HUDEP-2 (cell line): ENCODE data around the gene PHF13.

Experiments used
- DNase-seq, 76 experiments: peaks; one replicate each; lab custom pipeline; 2025; ENCODE audit not compliant: unreplicated experiment in 76 of 76; lab: John Stamatoyannopoulos, UW

Gene PHF13

DNA sequence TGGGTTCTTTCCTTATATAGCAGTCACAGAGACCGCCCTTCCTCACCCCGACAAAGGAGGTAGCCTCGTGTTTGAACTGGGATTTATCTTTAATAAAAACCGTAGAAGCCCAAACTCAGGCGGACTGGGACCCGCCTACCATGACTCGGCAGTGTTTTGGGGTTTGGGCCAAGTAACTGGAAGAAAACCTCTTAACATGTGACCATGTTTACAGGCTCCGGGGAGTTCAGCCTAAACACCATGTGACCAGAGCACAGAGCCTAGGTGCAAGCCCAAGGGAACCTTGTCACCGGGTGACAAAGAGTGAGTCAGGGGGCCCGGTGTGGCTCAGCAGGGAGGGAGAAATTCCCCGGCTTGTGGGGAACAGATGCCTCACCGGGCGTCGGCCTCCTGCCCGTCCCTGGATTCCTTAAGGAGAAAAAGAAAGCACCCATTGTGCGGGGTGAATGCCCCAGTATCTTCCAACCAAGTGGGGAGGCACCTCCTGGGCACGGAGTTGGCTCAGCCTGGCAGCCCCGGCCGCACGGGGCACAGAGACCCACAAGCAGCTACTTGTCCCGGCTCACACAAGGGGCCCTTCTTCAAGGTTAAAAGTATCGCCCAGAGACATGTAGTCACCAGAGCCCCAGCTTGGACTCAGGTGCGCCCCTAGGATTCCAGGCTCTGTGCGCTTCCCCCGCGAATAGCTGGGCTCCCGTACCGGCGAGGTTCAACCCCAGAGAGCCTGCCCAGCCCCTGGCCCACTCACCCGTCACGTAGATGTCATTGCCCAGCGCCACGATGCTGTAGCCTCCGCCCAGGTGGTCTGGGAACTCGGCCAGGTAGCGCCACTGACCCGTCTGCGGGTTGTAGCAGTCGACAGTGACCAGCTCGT is 12.2 kb upstream of the PHF13 start:
- peak in 75 of 76 experiments; percentile 43 to 96 (median 88) for DNase-seq

- DNase-seq = peak in 21 of 76 experiments; percentile 7 to 70 (median 44)
Measured at GRCh38 chr1:6601923-6602668, 11.4 kb upstream of the PHF13 start.

- peak in 74 of 76 experiments; percentile 35 to 92 (median 82) for DNase-seq
Measured at GRCh38 chr1:6602669-6603237, 10.8 kb upstream of the PHF13 start, which contains the start of gene KLHL21. Gene KLHL21 (minus strand): TSS chr1:6602869. CDS start chr1:6602817, 52 bp downstream.

DNA sequence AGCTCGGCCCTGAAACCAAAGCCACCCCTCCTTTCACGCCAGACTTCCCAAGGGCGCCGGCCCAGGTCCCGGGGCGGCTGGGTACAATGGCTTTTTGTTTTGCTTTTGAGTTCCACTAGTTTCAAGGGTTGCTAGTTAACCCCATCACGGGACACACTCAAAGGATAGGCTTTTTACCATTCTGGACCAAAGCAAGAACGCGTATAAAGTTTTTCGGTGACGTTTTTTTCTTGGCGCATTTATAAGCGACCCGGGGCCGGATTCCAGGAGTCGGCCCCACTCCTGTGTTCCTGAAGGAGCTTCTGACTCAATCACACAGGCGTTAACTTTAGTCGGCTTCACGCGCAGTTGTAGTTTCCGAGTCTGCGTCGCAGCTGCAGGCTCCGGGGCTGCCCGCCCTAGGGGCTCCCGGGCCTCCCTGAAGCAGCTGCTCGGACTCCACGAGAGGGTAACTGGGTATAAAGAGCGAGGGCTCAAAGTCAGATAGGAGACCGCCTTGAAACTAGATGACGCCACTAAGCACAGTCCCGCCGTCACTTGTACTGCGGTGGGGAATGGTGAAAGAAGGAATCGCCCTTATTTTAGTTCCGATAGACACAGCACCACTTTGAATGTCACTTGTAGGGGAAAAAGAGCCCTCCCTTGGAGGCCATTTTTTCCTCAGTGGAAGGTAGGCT is 10.2 kb upstream of the PHF13 start:
- DNase-seq = peak in 33 of 76 experiments; percentile 12 to 78 (median 52)

- DNase-seq = peak in 2 of 76 experiments; percentile 11 to 44
Measured at GRCh38 chr1:6603915-6604558, 9.5 kb upstream of the PHF13 start.

- peak in 18 of 76 experiments; percentile 24 to 73 (median 50) for DNase-seq
Measured at GRCh38 chr1:6612641-6613360, 730 bp upstream of the PHF13 start.

DNA sequence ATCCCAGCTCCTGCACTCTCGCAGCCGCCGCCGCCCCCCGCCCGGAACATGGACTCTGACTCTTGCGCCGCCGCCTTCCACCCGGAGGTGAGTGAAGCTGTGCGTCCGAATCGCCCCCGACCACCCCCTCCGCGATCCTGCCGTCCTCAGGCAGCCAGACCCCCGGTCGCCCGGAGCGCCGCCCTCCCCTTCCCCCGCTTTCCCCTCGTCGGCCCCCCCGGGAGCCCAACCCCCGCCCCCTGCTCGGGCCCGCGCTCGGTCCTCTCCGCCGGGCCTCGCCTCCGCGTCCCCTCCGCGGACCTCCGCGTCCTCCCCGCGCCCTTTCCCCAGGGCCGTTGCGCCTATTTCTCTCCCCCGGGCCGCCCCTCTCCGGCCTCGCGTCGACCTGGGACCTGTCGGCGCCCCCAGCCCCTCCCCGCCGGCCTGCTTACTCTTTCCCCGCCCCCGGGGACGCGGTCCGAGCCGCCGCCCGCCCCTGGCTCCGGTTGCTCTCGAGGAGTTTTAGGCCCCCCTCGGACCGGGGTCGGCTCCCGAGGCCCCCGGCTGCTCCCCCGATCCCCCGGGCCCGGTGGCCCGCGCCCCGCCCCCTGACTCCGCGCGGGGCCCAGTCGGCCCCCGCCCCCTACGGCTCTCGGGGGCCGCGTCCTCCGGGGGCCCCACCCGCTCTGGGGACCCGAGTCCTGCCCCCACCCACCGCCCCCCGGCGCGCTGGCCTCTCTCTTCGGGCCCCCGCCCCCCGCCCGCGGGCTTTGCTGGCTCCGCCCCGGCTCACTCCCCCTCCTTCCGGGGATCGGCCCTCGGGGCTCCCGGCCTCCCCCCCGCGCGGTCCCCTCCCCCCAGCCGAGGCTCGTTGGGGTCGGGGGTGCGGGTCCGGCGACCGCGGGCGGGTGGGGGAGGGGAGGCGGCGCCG is 743 bp downstream of the PHF13 start:
- DNase-seq = peak in 24 of 76 experiments; percentile 3 to 47 (median 23)

DNA sequence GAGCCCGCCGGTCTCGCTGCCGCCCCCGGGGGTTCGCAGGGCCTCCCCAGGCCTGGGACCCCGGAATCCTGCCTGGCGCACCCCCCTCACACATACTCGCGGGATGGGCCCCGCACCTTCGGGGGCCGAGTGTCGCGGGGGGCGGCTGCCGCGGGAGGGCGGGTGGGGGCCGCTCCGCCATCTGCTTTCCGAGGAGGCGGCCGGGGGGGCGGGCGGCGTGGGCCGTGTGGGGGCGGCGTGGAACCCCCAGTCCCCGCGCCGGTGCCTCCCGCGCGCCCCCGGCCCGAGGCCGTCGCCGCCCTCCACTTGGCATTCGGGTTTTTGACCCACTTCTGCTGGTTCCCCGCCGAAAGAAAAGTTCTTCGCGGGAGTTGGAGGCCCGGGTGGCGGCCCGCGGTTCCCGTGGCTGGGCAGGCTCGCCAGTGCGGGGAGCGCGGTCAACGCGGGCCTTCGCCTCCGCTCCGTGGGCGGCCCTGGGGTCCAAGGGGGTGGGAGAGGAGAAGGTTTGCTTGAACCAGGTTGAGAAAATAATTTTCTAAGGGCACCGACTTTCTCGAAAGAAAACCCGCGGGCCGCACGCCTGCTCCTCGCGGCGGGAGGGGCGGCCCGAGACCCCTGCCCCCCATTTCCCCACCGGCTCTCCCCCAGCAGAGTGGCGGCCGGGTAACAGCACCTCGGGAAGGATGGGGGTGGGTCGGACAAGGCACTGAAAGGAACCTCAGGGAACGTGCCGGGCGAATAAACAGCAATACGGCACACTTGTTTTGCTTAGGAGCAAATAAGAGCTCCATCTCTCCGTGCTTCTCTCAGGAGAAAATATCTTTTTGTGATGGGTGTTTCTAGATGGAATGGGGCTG is 1.6 kb downstream of the PHF13 start:
- no peak for DNase-seq

GRCh38 chr1:6619045-6619444 is 5.5 kb downstream of the PHF13 start:
- no peak for DNase-seq

DNA sequence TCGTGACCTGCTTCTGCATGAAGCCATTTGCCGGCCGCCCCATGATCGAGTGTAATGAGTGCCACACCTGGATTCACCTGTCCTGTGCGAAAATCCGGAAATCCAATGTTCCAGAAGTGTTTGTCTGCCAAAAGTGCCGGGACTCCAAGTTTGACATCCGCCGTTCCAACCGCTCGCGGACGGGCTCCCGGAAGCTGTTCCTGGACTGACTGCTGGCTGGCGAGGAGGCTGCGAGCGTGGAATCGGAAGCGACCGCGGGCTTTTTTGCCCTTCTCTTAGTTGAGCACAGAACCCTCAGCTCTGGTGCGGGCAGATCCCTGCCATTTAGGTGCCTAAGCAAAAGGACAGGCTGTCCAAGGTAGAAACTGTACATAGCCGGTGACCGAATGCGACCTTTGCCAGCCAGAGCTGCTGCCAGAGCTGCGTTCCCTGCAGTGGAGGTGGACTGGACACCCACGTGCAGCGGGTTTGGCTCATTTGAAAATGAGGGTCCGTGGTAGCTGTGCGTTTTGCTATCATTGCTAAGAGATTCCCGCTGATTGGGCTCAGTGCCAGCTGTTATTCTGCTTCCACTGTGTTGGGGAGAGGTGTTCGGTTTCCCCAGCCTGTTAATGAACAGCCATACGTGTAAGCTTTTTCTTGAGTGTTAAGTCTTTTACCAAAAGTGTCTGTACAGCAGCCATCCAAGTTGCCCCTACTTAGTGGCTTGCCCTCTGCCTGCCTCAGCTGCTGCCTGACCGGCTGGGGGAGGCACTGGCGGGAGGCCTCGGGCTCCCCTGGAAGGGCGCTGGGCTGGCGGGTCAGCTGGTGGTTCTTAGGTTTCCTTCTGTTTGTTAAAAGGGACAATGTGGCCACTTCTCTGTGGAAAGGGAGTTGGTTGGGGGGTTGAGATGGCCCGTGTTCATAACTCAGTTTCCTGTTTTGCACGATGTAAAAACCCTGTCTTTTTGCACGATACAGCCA is 8.2 kb downstream of the PHF13 start:
- no peak for DNase-seq

DNA sequence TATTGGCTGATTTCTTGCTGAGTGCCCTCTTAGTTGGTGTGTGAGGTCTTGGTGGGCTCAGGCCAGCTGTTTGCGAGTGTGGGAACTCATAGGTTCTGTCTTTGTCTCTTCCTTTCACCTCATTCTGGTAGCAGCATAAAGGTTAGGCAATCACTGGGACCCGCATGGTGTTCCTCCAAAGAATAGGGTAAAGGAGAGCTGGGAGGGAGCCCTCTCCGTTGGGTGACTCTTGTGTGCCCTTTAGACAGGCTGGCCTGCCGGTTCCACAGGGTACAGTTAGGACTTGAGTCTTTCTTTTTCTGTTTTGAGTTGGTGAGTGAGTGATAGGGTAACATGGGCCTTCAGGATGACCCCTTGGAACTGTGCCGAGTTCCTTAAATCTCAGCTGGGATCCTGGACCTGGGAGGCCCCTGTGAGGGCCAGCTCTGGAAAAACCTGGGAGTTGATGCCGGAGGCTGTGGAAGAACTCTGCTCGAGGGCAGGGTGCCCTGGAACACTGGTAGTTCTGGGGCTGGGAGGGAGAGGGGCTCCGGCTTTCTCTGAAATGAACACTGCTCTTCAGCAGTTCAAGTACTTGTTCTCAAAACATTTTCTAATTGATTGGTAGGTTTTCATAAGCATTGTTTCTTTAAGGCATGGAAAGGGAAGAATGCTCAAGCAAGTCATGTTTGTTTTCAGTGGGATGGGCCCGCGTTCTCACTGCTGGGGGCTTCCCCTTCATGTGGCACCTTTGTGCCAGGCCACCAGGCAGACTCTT is 9.0 kb downstream of the PHF13 start:
- DNase-seq = no peak

DNA sequence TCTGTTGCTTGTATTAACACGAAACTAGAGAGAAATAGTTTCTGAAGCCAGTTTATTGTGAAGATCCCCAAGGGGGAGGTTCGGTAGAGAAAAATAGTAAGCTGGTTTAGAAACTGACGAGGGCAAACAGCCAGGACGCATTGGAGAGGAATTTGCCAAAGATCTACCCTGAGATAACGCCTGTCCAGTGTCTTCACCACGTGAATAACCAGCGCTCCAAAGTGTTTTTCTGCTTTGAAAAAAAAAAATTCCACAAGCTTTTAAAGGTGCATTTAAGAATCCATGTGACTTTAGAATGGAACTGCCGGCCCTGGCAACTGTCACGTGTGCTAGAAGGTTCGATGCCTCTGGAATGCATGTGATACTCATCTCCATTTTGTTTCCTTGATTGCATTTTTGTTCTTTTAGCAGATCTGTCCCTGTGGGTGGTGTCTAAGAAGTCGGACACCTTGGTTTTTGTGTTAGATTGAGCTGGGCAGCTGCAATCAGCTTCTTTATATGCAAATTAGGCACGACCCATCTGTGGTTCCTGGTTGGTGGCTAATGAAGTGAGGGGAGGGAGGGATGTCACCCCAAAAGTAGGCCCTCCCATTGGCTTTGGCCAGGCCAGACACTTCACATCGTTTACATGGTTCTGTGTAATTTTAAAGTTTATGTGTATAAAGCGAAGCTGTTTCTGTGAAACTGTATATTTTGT is 9.9 kb downstream of the PHF13 start:
- no peak for DNase-seq

GRCh38 chr1:6624710-6625583 is 11.4 kb downstream of the PHF13 start, which contains the start of gene THAP3:
Gene THAP3 (plus strand): TSS chr1:6624868. CDS start chr1:6625219, 351 bp downstream.
- peak in 70 of 76 experiments; percentile 16 to 89 (median 70) for DNase-seq

DNA sequence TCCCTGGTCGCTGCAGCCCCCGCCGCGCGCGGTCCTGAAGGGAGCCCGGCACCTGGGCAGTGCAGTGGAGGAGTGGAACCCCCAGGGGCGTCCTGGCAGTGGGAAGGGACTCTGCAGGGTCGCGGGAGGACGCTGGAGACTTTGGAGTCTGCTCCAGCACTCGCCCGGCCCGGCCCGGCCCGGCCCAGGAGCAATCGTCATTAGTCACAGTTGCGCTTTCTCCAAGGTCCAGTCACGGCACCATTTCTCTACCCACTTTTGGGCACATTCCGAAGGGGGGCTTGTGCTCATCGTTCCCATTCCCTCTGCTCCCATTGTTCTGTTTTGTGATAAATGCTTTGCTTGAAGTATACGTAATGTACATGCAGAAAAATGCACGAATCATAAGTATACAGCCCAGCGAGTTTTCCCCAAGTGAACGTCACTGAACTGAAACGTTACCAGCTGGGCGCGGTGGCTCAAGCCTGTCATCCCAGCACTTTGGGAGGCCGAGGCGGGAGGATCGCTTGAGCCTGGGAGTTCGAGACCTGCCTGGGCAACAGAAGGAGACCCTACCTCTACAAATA is 12.1 kb downstream of the PHF13 start:
- DNase-seq = peak in 3 of 76 experiments; percentile 12 to 55 (median 37)
